GM18951 (cell line): Measurements from ENCODE around the gene HPD.

Experiments
- POLR2A ChIP-seq: IDR thresholded peaks from 4 replicates; pipeline ENCODE4 v1.6.1; 2011; ENCODE audit warnings: mild to moderate bottlenecking; ENCODE audit not compliant: insufficient read length, insufficient read depth; ENCODE audit errors: extremely low read depth
- in situ Hi-C: fragments of 300-500 bp; cut with MboI; formaldehyde crosslinking; loops from one replicate; pipeline ENCODE4 v1.12.0; 2022; ENCODE audit warnings: low sequenced_read_pairs, mixed read lengths, inconsistent platforms; ENCODE audit not compliant: unreplicated experiment

The HPD gene

DNA sequence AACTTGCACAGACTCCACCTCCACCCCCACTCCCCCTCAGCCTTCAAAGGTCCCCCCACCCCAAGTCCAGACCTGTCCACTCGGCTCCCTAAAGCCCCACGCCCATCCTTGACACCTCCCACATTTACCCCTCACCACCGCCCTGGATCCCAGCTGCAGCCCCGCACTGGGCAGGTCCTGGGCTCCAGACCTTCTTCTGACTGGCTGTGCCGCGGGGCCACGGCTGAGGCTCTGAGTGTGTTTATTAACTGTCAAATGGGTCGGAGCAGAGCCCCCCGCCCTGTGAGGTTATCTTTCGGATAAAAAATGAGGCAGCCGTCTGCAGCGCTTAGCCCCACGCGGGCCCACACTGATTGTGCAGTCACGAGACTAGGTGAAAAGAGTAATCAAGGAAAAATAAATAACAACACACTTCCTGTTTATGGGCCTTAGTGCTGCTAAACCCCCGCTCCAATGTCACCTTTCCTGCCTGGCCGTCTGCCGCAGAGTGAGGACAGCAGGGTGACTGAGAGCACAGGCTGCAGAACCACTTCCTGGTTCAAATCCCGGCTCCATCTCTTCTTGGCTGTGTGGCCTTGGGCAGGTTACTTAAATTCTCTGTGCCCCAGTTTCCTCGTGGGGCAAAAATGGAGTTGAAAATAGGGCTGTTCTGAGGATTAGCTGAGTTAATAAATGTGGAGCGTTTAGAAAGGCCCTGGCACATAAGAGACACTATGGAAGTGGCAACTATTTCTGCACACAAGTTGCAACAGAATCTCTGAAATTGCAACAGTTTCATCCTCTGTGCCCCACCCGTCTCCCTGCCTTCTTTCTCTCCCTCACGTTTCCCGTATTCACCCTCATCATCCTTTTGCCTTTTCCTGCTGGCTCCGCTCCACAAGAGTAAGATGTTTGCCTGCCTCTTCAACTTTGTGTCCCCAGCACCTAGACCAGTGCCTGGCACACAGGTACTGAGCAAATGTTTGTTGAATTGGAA is 45.5 kb downstream of the HPD start:
- in situ Hi-C loops, result no loop called here
- TF ChIP-seq POLR2A, result no peak

DNA sequence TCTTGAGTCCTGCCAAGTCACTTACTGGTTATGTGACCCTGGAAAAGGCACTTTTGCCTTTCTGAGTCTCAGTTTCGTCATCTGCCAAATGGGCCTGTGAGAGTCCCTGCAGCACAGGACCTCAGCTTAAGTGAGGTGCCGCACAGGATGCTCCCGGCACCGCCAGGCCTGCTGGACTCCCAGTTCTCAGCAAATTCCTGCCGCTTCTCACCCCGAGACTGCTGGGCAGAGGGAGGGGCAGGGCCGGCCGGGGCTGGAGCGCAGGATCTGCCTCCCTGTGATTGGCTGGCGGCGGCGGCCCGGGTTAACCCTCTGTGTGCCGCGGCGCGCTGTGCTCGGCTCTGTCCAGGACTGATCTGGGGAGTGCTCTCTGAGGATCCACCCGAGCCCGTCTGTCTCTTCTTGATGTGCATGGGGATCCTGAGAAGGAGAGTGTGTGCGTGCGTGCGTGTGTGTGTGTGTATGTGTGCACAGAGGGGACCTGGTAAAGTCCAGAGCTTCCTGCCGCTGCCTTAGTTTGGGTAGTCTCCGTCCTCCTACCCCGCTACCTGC is 46.3 kb downstream of the HPD start:
- in situ Hi-C loops, result no loop called here
- TF ChIP-seq POLR2A, result no peak

DNA sequence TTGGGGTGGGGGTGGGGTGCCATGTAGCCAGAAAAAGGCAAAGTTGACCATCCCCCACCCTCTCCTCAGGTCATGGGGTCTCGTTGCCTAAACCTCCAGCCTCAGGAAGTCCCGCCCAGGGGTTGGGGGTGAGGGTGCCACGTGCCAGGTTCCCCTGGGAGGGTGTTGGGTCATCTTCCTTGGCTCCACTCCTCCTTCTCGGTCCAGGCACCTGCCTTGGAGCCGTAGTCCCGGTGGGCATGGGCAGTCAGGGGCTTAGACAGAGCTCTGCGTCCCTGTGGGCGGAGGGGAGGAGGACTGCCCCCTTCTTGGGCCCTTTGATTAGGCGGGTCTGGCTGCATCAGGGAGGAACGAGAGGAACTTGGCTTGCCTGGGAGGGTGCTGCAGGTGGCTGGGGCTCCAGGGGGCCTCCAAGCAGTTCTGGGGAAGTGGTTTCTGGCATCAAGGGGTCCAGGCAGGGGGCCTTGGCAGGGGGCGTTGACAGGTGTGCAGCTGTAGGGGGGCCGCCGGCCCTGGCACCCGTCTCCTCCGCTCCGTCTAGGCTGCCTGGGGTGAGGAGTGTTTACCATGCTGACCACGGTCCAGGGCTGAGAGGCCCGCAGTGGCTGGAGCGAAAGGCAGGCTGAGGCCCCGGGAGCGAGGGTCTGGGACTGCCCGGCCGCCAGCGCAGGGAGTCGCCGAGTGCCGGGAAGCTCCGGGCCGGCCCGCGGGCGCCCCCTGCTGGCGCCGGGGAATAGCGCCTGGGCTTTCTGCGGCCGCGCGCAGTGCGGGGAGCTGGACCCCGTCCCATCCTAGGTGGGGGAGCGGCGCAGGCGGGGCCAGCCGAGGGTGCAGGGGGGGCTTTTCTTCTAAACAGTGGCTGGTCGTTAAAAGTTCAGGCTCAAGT is 47.0 kb downstream of the HPD start:
- in situ Hi-C loops, result no loop called here
- no peak for TF ChIP-seq POLR2A

DNA sequence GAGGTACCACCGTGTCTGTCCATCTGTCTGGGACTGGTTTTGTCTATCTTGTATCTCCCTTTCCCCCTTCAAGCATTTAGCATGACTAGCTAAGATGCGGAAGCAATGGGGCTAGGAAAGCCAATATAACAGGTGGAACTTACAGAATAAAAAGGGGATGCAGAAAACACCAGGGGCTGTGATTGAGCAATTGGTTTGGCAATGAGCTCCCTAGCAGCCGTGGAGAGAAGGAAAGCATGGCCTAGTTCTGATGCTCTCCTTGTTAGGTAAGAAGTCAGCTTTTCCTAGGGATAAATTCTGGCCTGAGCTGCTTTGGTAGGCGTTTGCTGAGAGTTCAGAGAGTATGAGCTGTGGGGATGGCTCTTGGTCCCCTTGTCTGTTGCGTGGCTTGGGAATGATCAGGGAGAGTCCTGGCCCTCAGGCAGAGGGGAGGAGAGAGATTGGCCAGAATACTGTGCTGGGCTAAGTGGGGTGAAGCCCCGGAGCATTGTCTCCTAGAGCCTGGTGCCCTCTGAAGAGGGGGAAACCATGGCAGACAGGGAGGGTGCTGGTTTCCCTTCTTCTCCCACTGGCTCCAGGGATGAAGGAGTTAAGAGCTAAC is 47.7 kb downstream of the HPD start:
- no peak for TF ChIP-seq POLR2A
- in situ Hi-C loops, result no loop called here

DNA sequence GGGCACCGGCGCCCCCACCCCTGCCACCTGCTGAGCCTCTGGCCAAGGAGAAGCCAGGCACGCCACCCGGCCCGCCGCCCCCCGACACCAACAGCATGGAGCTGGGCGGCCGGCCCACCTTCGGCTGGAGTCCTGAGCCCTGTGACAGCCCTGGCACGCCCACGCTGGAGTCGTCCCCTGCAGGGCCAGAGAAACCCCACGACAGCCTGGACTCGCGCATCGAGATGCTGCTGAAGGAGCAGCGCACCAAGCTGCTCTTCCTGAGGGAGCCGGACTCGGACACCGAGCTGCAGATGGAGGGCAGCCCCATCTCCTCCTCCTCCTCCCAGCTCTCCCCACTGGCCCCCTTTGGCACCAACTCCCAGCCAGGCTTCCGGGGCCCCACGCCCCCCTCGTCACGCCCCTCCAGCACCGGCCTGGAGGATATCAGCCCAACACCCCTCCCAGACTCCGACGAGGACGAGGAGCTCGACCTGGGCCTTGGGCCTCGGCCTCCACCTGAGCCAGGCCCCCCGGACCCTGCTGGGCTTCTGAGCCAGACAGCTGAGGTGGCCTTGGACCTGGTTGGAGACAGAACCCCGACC is 48.3 kb downstream of the HPD start:
- TF ChIP-seq POLR2A, result no peak
- in situ Hi-C loops, result no loop called here

DNA sequence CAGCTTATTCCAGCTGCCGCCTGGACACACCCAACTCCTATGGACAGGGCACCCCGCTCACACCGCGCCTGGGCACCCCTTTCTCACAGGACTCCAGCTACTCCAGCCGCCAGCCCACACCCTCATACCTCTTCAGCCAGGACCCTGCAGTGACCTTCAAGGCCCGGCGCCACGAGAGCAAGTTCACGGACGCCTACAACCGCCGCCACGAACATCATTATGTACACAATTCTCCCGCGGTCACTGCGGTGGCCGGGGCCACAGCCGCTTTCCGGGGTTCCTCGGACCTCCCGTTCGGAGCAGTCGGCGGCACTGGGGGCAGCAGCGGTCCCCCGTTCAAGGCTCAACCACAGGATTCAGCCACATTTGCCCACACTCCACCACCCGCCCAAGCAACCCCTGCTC is 48.9 kb downstream of the HPD start:
- TF ChIP-seq POLR2A, result no peak

DNA sequence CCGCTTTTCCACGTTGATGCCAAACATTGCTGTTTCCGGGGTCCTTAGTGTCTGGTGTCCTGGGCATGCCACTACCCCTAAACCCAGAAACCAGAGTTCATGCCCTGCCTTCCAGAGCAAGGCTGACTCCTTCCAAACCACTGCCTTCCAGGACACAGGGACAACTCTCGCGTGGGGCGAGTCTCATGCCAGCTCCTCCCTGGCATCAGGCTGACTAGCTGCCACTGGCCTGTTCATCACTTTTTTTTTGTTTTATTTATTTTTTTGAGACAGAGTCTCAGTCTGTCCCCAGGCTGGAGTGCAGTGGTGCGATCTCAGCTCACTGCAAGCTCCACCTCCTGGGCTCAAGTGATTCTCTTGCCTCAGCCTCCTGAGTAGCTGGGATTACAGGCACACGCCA is 50.0 kb downstream of the HPD start:
- in situ Hi-C loops, result no loop called here
- no peak for TF ChIP-seq POLR2A

More for the DNA sequence above, 48.9 kb downstream of the HPD start:
- in situ Hi-C loops, result no loop called here

DNA sequence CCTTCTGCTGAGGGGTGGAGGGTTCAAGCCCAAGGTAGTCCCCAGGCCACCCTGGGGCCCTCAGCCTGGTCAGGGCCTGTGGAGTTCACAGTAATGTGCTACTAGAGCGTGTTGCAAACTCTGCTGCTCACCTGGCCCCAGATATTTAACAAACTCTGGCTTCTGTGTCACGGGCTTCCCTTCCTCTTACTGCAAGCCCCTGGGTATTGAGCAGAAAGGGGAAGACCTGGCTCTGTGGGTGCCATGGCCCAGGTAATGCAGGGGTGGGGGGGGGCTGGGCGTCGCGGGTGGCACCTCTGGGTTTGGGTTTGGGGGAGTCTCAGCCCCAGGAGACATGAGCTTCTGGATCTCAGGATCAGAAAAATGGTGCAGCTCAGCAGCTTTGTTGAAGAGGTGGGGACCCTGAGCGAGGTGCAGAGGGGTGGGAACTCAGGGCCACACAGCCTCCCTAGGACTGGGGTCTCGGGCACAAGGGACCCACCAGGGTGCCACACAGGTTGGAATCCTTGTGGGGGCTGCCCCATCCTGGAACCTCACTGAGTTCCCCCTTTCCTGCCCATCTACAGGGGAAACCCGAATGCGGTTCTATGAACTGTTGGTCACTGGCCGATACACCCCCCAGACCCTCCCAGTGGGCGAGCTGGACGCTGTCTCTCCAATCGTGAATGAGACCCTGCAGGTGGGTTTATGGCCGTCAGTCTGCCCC is 50.9 kb downstream of the HPD start:
- in situ Hi-C loops, result no loop called here
- no peak for TF ChIP-seq POLR2A

DNA sequence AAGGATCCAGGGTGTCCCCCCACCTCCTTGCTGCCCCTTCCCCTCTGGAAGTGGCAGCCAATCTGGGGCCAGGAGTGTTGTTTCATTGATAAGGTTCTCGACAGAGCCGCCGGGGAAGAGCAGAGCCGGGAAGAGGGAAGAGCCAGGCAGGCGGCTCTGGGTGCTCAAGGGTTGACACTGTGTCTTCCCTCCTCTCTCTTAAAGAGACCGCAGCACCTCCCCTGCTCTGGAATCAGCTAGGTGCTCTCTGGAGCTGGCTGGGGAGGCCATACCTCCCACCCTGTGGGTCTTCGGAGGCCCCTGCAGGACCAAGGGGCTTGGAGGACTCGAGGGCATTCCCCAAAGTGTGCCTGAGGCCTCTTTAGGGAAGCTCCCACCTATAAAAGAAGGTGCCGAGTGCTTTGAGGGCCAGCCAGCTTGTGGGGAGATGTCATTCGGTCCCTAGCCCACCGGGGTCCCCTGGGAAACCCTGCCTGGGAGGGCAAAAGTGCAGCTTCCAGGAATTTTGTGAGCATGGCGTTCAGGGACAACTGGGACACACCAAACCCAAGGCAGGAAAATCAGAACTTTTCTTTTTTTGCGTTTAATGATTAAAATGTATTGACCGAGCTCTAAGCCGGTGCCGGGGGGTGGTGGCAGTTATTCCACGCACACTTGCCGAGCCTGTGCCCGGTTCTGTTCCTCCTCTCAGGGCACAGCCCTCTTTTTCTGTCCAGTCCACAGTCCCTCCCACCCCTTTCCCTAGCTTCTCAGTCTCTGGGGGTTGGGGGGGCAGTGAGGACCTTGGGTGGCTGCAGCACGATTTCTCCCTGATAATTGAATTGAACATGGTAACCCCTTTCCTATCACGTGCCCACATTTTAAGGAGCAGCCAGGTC is 51.9 kb downstream of the HPD start:
- in situ Hi-C loops, result no loop called here
- no peak for TF ChIP-seq POLR2A

DNA sequence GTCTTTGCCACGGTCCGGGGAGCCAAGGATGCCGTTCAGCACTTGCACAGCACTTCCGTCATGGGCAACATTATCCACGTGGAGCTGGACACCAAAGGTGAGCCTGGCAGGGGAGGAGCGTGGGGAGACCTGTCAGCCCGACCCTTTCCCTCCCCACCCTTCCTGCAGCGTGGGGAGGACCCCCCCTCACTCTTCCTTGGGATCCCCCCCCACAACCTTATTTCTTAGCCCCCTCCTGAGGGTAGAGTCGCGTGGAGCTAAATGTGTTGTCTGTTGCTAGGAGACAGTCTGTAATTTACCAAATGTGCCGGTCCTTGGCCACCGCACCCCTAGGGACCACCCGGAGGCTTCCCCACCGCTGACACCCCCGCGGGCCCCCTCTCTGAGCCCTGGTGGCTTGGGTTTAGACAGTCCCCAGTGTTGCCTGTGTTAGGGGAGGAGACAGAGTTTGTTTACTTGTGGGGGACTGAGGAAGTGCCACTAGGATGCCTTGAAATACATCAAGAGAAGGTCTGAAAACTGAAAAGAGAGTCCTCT is 52.6 kb downstream of the HPD start:
- in situ Hi-C loops, result no loop called here
- TF ChIP-seq POLR2A, result no peak
